Measurements from ENCODE around the gene DCC. TPM values are rescaled to one million over a fixed set of nuclear protein-coding genes. Genes with fewer than 3 reads are reported as not detected.

Gene DCC
- total and polyA plus RNA-seq, 12 donors, result under 0.01 to 0.89 (median 0.09) TPM; not detected in 8

- Histone ChIP-seq H3K27ac (no peak overlapping the region), H3K4me1 (no peaks in the 10 kb centered on the region), H3K36me3 (no peaks in the 10 kb centered on the region), H3K4me3 (no peak overlapping the region), H3K27me3 (no peaks in the 10 kb centered on the region), H3K9me3 (no peaks in the 10 kb centered on the region)
- no peak for TF ChIP-seq CTCF (IDR thresholded peaks at IDR 0.05)
- 85 to 87% methylated on average over 2 of the region's 2 CpGs for WGBS, 2 donors
- intact Hi-C loops (cut with DNase I), result no loop called here
- DNase-seq (no peak), ATAC-seq (no peak)
Observed at GRCh38 chr18:52370841-52371240, 30.8 kb downstream of the DCC start.

- intact Hi-C loops (cut with DNase I), result no loop called here
- DNase-seq (no peak), ATAC-seq (no peak)
- WGBS, 2 donors, result 33 to 43% methylated on average over 1 of the region's 1 CpG
- H3K4me1 ChIP-seq, result no peaks in the 10 kb centered on the region
- H3K27ac ChIP-seq, result no peak overlapping the region
- no peak overlapping the region for H3K4me3 ChIP-seq
- H3K27me3 ChIP-seq, result peaks cover 0 to 4% (median 0%) of the 10 kb centered on the region in 7 donors
- TF ChIP-seq CTCF (IDR thresholded peaks at IDR 0.05), result no peak
- no peaks in the 10 kb centered on the region for H3K36me3 ChIP-seq
- no peaks in the 10 kb centered on the region for H3K9me3 ChIP-seq
Observed at GRCh38 chr18:52376104-52376503, 36.1 kb downstream of the DCC start.

GRCh38 chr18:52377094-52377493, 37.1 kb downstream of the DCC start:
- TF ChIP-seq CTCF (IDR thresholded peaks at IDR 0.05), result no peak
- ATAC-seq (no peak), DNase-seq (no peak)
- Histone ChIP-seq H3K9me3 (no peaks in the 10 kb centered on the region), H3K36me3 (no peaks in the 10 kb centered on the region), H3K4me3 (no peak overlapping the region), H3K27ac (no peak overlapping the region), H3K4me1 (no peaks in the 10 kb centered on the region), H3K27me3 (peaks cover 0 to 4% (median 0%) of the 10 kb centered on the region in 7 donors)
- intact Hi-C loops (cut with DNase I), result no loop called here

- no peak for DNase-seq
- intact Hi-C loops (cut with DNase I), result no loop called here
- no peak for ATAC-seq
Observed at GRCh38 chr18:52386306-52386705, 46.3 kb downstream of the DCC start.

More at GRCh38 chr18:52386306-52386705, 46.3 kb downstream of the DCC start:
- no peaks in the 10 kb centered on the region for H3K4me1 ChIP-seq
- H3K9me3 ChIP-seq, result no peaks in the 10 kb centered on the region
- no peaks in the 10 kb centered on the region for H3K27me3 ChIP-seq
- H3K36me3 ChIP-seq, result no peaks in the 10 kb centered on the region
- no peak for TF ChIP-seq CTCF (IDR thresholded peaks at IDR 0.05)
- H3K4me3 ChIP-seq, result no peak overlapping the region
- H3K27ac ChIP-seq, result no peak overlapping the region
